Vagina (tissue), 2 donors: Measurements from ENCODE around the gene FRS2.

Source experiments
- CTCF ChIP-seq, 3 experiments: fragments of 450-650 bp in 2 of 3; fragments of 200-600 bp in 1 of 3; sonication (generic) in 1 of 3; IDR thresholded peaks; one replicate each; pipeline ENCODE4 v1.5.1; 2017 to 2019; ENCODE audit warnings: antibody characterized with exemption in 3 of 3, mild to moderate bottlenecking in 2 of 3, moderate library complexity in 2 of 3
- POLR2AphosphoS5 ChIP-seq, 2 donors: sonication (generic); formaldehyde crosslinking; IDR thresholded peaks; one replicate each; pipeline ENCODE4 v1.9.0; 2017; ENCODE audit warnings: antibody characterized with exemption in 2 of 2, mild to moderate bottlenecking in 2 of 2, low read depth in 1 of 2; ENCODE audit not compliant: insufficient read depth in 1 of 2

GRCh38 chr12:69479675-69480074, 9.5 kb downstream of the FRS2 start:
- TF ChIP-seq POLR2AphosphoS5 (IDR thresholded peaks at IDR 0.05; ENCODE audit: insufficient read depth in 1 of 2, low read depth in 1 of 2) = no peak
- TF ChIP-seq CTCF (IDR thresholded peaks at IDR 0.05) = no peak
